SKM-1 (cell line): ENCODE data around the gene C21orf91.
"Not testable (repeated sequence)": the region's sequence is repeated elsewhere in the genome, so short reads cannot be mapped to it uniquely, and the experiment has no call there.

Source experiments
- DNase-seq: peaks from one replicate; lab custom pipeline; 2025; ENCODE audit not compliant: unreplicated experiment; lab: John Stamatoyannopoulos, UW

Gene C21orf91

DNA sequence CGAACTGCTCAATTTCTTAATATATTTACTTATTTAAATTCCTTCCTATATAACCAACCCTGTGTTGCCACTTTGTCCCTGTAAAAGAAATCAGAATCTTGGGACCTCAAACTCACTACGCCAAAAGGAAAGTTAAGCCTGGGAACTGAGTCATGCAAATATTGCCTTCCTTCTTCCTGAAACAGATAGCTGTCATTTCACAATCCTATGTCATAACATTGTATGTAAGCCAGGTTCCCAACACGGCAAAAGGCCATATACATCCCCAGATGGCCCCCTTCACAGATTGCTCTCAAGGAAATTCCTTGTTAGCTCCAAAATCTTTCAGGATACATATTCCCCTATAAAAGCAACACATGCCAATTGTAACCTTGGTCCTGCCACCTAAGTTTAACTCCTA lies 39.7 kb downstream of the C21orf91 start:
- DNase-seq, result peak; percentile 58

DNA sequence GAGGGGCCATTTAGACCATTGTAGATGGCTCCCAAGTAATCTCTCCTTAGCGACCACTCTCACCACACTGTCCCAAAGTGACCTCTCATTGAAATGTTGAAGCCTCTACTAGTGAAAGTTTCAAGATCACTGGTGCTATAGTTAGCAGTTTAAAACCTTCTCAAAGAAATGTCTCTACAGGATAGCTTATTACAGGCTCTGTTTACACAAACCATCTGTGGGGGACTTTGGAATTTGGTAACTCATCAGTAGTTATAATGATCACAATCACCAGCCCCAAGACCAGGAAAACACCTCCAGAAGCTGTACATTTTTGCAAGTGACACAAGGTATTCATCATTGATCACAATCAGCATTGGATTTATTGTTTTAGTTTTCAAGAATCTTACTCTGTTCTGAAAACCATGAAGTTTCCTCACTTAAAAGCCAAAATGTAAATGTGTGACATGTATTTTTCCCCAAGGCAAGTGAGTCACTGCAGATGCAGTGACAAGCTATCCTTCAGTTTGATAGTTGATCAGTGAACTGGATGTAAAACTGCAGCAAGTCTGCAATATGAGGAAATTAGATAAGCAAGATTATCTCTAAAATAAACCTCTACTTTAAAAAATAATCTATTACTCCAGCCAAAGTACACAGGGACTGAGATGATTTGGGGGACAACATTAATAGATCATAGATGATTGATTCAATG lies 41.9 kb downstream of the C21orf91 start:
- no peak for DNase-seq

DNA sequence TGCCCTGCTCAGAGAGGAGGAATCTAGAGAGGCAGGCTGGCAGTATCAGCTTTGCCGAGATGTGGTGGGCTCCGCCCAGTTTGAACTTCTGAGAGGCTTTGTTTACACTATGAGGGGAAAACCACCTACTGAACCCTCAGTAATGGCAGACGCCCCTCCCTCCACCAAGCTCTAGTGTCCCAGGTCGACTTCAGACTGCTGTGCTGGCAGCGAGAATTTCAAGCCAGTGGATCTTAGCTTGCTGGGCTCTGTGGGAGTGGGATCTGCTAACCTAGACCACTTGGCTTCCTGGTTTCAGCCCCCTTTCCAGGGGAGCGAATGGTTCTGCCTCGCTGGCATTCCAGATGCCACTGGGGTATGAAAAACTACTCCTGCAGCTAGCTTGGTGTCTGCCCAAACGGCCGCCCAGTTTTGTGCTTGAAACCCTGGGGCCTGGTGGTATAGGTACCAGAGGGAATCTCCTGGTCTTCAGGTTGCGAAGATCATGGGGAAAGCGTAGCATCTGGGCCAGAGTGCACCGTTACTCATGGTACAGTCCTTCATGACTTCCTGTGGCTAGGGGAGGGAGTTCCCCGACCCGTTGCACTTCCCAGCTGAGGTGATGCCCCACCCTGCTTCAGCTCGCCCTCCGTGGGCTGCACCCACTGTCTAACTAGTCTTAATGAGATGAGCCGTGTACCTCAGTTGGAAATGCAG lies 43.6 kb downstream of the C21orf91 start:
- no peak for DNase-seq

DNA sequence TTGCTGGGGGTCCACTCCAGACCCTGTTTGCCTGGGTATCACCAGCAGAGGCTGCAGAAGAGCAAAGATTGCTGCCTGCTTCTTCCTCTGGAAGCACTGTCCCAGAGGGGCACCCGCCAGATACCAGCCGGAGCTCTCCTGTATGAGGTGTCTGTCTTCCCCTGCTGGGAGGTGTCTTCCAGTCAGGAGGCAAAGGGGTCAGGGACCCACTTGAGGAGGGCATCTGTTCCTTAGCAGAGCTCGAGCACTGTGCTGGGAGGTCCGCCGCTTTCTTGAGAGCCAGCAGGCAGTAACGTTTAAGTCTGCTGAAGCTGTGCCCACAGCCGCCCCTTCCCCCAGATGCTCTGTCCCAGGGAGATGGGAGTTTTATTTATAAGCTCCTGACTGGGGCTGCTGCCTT lies 44.1 kb downstream of the C21orf91 start:
- DNase-seq, result not testable (repeated sequence)

DNA sequence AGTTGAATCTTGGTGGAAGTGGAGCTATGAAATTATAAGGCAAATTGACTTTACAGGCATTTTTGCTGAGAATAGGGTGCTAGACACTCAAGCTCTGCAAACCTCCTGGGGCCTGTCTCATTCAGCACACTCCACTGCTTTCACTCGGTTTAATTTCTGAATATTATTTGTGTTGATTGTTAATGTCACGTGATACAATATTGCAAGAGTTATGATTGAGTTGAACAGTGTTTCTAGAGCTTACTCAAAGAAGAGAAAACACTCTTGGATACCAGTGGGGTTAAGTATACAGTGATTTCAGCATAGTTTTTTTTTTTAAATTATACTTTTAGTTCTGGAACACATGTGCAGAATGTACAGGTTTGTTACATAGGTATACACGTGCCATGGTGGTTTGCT lies 49.7 kb downstream of the C21orf91 start:
- DNase-seq, result no peak

DNA sequence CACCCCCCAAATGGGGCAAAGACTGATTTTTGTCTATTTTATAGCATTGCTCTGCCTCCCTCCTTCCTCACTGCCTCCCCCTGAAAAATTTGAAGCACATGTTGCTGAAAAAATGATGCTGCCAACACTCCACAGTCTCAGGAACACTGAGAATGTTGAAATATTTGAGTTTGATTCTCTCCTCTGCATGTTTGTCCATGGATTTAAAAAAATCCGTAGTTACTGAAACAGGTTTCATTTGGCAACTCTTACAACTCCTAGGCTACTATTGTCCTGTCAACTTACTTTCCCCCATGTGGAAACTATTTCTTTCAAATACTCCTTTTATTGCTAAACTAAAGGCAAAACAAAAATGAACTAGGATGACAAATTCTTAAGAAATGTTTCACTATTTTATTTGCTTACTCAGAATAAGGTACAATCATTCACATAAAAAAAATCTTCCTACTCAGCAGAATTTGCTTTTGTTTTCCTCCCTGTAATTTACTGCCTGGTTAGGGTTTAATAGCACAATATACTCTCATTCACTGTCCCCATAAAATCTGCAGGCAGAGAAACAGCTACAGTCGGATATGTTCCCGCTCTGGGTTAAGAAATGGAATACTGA lies 50.2 kb downstream of the C21orf91 start:
- no peak for DNase-seq

DNA sequence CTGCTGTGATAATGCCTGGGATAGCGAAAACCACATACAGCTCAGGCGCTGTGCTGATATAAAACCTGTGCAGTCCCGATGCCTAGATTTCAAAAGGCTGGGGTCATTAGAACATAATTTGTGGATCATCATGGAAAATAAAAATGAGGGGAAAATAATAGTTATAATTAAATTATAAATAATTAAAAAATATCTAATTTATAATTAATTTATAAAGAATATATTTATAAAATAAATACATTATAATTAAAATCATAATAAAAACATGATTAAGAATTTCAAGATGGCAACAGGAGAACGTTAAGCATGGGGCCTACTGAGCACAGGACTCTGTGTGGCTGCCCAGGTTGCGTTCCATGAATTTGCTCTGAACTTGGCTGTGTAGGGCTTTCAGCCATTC lies 53.9 kb downstream of the C21orf91 start:
- DNase-seq, result no peak

DNA sequence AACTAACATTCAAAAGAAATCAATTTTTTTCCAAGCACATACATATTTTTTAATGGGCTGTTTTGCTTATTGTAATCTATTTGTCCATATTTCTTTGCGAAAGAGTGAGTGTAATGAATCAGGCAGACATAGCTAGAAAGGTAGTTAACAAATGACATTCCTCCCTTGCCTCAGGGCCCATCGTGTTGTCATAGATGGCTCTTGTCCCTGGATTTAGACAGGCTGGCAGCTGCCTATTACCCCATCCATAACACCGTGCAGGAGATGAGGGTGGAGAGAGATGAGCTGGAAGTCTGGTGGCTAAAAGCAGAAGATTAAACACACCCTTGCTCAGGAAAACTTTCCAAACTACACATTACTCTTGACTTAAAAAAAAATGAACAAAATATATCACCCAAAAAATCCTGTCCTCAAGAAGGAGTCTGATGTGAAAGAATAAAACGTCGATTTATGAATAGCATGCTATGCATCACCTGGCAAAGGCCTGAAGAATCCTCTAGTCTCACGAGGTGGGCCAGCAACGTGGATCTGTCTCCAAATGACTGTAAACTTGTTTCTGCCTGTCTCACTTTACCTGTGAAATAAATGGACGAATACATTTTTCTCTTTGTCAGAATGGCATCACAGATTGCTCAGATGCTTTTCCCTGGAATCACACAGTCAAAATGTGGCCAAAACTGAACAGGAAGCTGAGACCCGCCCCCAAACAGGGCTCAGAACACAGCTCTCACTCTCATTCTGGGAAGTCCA lies 55.7 kb downstream of the C21orf91 start:
- no peak for DNase-seq

DNA sequence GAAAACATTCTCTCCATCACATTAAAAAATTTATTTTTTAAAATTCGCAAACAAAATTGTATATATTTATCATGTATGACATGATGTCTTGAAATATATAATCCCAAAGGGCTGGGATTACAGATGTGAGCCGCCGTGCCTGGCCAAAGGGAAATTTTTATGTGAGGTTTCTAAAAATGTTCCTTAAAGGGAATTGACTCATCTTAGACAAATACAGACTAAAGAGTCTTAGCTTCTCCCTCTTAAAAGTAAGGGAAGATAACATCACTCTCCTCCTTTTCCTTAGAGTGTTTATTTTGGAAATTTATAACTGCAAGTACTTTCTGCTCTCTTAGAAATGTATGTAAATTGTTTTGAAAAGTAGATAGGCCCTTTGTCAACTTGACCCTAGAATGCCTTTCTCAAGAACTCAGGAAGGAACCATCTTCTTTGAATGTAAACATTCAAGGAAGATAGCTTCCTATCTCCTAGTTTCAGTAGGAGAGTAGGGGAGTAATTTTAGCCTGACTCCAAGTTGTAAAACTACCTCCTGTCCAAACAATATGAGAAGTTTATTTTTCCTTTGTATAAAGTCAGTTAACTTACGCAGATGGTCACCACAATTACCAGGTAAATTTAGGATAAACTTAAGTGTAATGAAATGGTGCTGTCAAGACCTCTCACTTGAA lies 59.5 kb downstream of the C21orf91 start:
- no peak for DNase-seq

DNA sequence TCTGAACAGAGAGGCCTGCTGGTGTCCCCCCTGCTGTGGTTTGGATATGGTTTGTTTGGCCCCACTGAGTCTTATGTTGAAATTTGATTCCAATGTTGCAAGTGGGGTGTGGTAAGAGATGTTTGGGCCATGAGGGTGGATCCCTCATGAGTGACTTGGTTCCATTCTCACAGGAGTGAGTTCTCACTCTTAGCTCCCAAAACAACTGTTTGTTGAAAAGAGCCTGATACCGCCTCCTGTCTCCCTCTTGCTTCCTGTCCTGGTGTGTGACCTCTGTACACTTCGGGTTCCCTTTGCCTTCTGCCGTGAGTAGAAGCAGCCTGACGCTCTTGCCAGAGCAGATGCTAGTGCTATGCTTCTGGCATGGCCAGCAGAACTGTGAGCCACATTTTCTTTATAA lies 60.5 kb downstream of the C21orf91 start:
- DNase-seq, result no peak

DNA sequence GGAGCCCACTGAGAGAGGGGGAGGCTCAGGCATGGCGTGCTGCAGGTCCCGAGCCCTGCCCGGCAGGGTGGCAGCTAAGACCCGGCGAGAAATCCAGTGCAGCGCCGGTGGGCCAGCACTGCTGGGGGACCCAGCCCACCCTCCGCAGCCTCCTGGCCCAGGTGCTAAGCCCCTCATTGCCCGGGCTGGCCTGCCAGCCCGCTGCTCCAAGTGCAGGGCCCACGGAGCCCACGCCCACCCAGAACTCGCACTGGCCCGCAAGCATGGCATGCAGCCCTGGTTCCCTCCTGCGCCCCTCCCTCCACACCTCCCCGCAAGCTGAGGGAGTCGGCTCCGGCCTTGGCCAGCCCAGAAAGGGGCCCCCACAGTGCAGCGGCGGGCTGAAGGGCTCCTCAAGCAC lies 61.5 kb downstream of the C21orf91 start:
- no peak for DNase-seq

DNA sequence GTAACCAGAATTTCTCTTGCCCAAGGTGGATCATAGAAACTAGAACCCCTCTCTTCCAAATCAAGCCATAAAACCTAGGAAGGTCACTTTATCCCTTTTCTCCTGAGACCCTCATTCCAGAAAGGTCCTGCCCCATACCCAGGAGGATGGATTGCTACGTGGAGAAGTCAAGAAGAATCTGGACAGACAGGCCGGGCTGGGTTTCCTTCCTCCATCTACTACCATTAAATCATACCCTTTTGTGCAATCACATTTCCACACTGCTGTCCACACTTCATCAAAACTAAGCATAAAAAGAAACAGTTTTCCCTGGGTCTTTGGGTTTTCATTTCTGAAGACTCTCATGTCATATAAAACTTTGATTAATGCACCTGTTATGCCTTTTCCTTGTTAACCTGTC lies 65.4 kb downstream of the C21orf91 start:
- no peak for DNase-seq

DNA sequence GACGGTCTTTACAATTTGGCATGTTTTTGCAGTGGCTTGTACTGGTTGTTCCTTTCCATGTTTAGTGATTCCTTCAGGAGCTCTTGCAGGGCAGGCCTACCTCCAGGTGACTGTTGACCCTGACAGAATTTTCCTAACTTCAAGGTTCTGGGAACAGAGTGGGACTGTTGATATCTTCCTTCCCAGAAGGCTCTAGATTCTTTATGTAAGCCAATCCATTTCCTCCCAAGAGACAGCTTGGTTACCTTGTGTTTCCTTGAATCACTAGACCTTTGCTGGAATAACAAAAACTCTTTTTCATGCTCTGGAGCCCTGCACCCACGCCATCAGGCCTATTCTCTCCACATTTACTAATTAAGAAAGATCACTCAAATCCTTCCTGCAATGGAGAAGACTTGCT lies 67.0 kb downstream of the C21orf91 start:
- no peak for DNase-seq

DNA sequence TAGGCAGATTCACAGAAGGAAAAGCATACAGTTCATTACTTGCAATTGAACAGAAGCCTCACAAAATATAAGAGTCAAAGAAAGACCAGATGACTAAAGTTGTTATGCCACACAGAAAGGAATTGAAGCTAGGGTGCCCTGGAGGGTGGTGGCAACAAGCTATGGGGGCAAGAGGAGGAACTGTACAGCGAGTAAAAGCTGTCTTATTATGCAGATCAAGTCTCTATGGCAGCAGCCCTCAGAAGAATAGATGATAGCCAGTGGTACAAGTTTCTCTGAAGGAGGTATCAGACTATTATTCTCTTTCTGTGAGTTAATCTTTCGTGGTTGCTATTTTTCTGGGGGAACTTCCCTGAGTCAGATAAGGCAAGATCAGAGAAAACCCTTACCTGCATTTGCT lies 72.2 kb downstream of the C21orf91 start:
- no peak for DNase-seq

DNA sequence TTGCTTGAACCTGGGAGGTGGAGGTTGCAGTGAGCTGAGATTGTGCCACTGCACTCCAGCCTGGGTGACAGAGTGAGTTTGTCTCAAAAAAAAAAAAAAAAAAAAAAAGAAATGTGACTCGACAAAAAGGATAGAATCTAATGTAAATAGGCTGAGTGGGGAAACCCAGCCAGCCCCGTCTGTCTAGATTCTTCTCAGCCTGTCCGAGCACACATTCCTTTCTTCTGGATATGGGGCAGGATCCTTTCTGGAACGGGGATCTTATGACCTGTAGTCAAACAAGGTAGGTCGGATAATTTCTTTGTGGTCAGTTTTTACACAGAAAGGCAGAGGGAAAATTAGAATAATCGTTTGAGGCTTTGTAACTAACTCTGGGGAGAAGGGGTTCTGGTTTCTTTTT lies 74.1 kb downstream of the C21orf91 start:
- no peak for DNase-seq

DNA sequence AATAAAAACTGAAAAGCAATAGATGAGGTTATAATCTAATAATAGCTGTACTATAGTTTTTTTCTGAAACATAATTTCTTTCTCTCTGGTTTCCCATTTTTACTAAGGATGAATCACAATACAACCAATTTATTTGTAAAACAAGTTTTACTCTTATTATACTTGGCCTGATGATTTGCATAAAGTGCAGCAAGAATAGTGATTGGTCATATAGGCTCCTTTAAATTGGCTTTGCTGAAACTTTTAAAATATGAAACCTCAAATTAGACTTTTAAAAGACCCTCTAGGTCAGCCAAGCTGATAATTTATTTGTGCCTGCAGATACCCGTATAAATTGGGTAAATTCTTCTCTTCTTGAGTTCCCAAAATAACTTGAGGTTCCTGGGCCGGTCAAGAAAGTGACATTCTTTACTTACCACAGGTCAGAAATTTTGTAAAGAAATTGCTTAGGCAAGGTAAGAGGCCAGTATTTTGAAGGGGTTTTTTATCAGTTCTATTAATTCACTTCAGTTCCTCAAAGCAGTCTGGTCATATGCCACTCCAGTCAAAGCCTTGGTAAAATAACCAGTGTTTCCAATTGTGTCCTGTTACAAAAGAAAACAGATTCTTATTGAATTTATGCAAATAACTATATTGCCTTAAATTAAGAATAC lies 76.1 kb downstream of the C21orf91 start:
- DNase-seq, result no peak

DNA sequence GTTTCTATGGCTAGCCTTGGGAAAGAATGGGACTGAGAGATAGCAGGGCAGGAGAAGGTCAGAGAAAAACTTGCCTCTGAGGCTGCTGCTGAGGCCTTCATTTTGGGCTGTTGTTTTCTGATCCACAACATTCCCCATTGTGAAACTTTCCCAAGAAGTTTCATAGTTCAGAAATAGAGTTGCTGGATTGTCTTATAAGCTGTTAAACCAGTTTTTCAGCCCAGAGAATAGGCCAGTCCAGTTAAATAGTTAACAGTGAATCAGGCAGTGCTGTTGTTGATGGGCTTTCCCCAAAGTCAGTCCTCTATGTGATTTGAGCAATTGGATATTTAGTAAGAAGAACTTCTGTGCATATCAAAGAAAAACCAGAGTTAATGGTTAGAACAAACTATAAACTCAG lies 77.0 kb downstream of the C21orf91 start:
- DNase-seq, result no peak
